ENCODE data around the gene IMPDH1.

IMPDH1 gene

GRCh38 chr7:128378637-128379036, 31.1 kb downstream of the IMPDH1 start:
- no peak overlapping the region for H3K27ac Mint-ChIP-seq
- no peaks in the 10 kb centered on the region for H3K4me1 Mint-ChIP-seq
- H3K4me3 Mint-ChIP-seq: no peak overlapping the region
- no peak for DNase-seq
- peaks cover 8 to 19% of the 10 kb centered on the region in 2 donors for H3K27me3 Mint-ChIP-seq
- ATAC-seq (replicated peaks): no peak
- peaks cover 4% of the 10 kb centered on the region in 2 donors for H3K9me3 Mint-ChIP-seq
- H3K36me3 Mint-ChIP-seq: no peaks in the 10 kb centered on the region

- peaks cover 6 to 26% of the 10 kb centered on the region in 2 donors for H3K27me3 Mint-ChIP-seq
- no peak for DNase-seq
- no peaks in the 10 kb centered on the region for H3K36me3 Mint-ChIP-seq
- H3K27ac Mint-ChIP-seq: no peak overlapping the region
- H3K4me3 Mint-ChIP-seq: no peak overlapping the region
- no peaks in the 10 kb centered on the region for H3K4me1 Mint-ChIP-seq
- no peak for ATAC-seq (replicated peaks)
- peaks cover 4% of the 10 kb centered on the region in 2 donors for H3K9me3 Mint-ChIP-seq
These were observed 33.7 kb downstream of the IMPDH1 start for GRCh38 chr7:128376077-128376476.

DNA sequence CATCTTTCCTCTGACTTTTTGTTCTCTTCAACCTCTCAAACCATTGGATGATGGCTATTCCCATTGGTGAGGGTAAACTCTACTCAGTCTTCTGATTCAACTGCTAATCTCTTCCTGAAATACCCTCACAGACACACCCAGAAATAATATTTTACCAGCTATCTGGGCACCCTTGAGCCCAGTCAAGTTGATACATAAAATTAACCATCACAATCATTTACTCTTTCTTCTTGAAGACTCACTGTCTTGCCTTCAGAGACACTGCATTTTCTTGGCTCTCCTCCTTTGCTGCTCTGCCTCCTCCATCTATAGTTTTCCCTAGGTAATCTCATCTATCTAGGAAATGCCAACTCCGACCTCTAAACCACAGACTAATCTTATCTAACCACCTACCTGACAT, 35.7 kb downstream of the IMPDH1 start:
- Mint-ChIP-seq H3K9me3 (peaks cover 4% of the 10 kb centered on the region in 2 donors), H3K36me3 (no peaks in the 10 kb centered on the region), H3K4me3 (no peak overlapping the region), H3K4me1 (no peaks in the 10 kb centered on the region), H3K27ac (no peak overlapping the region), H3K27me3 (peaks cover 4 to 31% of the 10 kb centered on the region in 2 donors)
- DNase-seq (no peak), ATAC-seq (replicated peaks) (no peak)

- Mint-ChIP-seq H3K4me3 (no peak overlapping the region), H3K9me3 (peaks cover 4% of the 10 kb centered on the region in 2 donors), H3K27ac (no peak overlapping the region), H3K4me1 (no peaks in the 10 kb centered on the region), H3K36me3 (no peaks in the 10 kb centered on the region), H3K27me3 (peaks cover 4 to 31% of the 10 kb centered on the region in 2 donors)
- no peak for DNase-seq
- ATAC-seq (replicated peaks): no peak
These were observed 36.2 kb downstream of the IMPDH1 start for GRCh38 chr7:128373606-128374005.

DNA sequence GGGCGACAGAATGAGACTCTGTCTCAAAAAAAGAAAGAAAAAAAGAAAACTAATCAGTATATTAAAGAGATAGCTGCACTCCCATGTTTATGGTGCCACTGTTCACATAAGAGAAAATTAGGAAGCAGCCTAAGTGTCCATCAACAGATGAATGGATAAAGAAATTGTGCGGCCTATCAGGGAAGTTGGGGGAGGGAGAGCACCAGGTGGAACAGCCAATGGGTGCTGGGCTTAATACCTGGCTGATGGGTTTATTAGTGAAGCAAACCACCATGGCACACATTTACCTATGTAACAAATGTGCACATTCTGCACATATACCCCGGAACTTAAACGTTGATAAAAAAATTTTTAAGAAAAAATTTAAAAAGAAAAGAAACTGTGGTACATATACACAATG, 39.3 kb downstream of the IMPDH1 start:
- peaks cover 4% of the 10 kb centered on the region in 2 donors for H3K9me3 Mint-ChIP-seq
- no peak for DNase-seq
- no peaks in the 10 kb centered on the region for H3K4me1 Mint-ChIP-seq
- no peak overlapping the region for H3K4me3 Mint-ChIP-seq
- peaks cover 17 to 21% of the 10 kb centered on the region in 2 donors for H3K27me3 Mint-ChIP-seq
- ATAC-seq (replicated peaks): no peak
- H3K27ac Mint-ChIP-seq: no peak overlapping the region
- no peaks in the 10 kb centered on the region for H3K36me3 Mint-ChIP-seq

- DNase-seq (no peak), ATAC-seq (replicated peaks) (no peak)
- no peak overlapping the region for H3K4me3 Mint-ChIP-seq
- no peaks in the 10 kb centered on the region for H3K36me3 Mint-ChIP-seq
- no peak overlapping the region for H3K27ac Mint-ChIP-seq
- H3K9me3 Mint-ChIP-seq: no peaks in the 10 kb centered on the region
- peaks cover 3 to 4% of the 10 kb centered on the region in 2 donors for H3K4me1 Mint-ChIP-seq
- H3K27me3 Mint-ChIP-seq: peaks cover 45 to 49% of the 10 kb centered on the region in 2 donors
These were observed 42.8 kb downstream of the IMPDH1 start for GRCh38 chr7:128366986-128367385.

- Mint-ChIP-seq H3K36me3 (no peaks in the 10 kb centered on the region), H3K4me3 (no peak overlapping the region), H3K27ac (no peak overlapping the region), H3K27me3 (peaks cover 50 to 51% of the 10 kb centered on the region in 2 donors), H3K9me3 (no peaks in the 10 kb centered on the region), H3K4me1 (peaks cover 8 to 9% of the 10 kb centered on the region in 2 donors)
- ATAC-seq (replicated peaks) (no peak), DNase-seq (no peak)
These were observed 43.5 kb downstream of the IMPDH1 start for GRCh38 chr7:128366300-128366699.

GRCh38 chr7:128365432-128365831, 44.4 kb downstream of the IMPDH1 start:
- H3K27ac Mint-ChIP-seq: no peak overlapping the region
- H3K36me3 Mint-ChIP-seq: peaks cover 0 to 4% of the 10 kb centered on the region in 2 donors
- H3K27me3 Mint-ChIP-seq: peaks cover 53 to 57% of the 10 kb centered on the region in 2 donors
- DNase-seq: no peak
- H3K4me1 Mint-ChIP-seq: peaks cover 15 to 18% of the 10 kb centered on the region in 2 donors
- ATAC-seq (replicated peaks): no peak
- no peak overlapping the region for H3K4me3 Mint-ChIP-seq
- no peaks in the 10 kb centered on the region for H3K9me3 Mint-ChIP-seq

GRCh38 chr7:128364166-128364870, 45.5 kb downstream of the IMPDH1 start:
- ATAC-seq (replicated peaks): no peak
- no peak overlapping the region for H3K4me3 Mint-ChIP-seq
- DNase-seq: no peak
- H3K36me3 Mint-ChIP-seq: peaks cover 0 to 4% of the 10 kb centered on the region in 2 donors
- H3K27ac Mint-ChIP-seq: no peak overlapping the region
- H3K4me1 Mint-ChIP-seq: peaks cover 15 to 19% of the 10 kb centered on the region in 2 donors
- H3K27me3 Mint-ChIP-seq: peaks cover 64 to 65% of the 10 kb centered on the region in 2 donors
- H3K9me3 Mint-ChIP-seq: no peaks in the 10 kb centered on the region

- Mint-ChIP-seq H3K36me3 (peaks cover 0 to 4% of the 10 kb centered on the region in 2 donors), H3K27ac (no peak overlapping the region), H3K4me3 (no peak overlapping the region), H3K27me3 (peaks cover 69 to 73% of the 10 kb centered on the region in 2 donors), H3K4me1 (peaks cover 15 to 19% of the 10 kb centered on the region in 2 donors), H3K9me3 (no peaks in the 10 kb centered on the region)
- no peak for ATAC-seq (replicated peaks)
- DNase-seq: no peak
These were observed 46.5 kb downstream of the IMPDH1 start for GRCh38 chr7:128363261-128363721.

DNA sequence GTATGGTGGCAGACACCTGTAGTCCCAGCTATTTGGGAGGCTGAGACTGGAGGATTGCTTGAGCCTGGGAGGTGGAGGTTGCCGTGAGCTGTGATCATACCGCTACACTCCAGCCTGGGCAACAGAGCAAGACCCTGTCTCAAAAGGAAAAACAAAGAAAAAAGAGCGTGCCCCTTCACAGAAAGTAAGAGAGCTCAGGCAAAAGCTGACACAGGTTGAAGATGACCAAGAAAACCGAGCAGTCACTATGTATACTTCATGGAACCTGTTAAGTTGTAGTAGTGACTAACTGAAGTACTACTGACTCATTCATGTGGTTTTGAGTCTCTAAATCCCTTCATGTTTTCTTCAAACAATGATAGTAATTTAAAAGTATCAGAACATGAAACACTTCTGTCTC, 47.1 kb downstream of the IMPDH1 start:
- DNase-seq (no peak), ATAC-seq (replicated peaks) (no peak)
- Mint-ChIP-seq H3K4me3 (peak overlapping the region in 1 of 2 donors; percentile 10), H3K27me3 (peaks cover 72 to 75% of the 10 kb centered on the region in 2 donors), H3K9me3 (no peaks in the 10 kb centered on the region), H3K27ac (no peak overlapping the region), H3K36me3 (peaks cover 0 to 4% of the 10 kb centered on the region in 2 donors), H3K4me1 (peaks cover 15 to 19% of the 10 kb centered on the region in 2 donors)

- peaks cover 0 to 4% of the 10 kb centered on the region in 2 donors for H3K36me3 Mint-ChIP-seq
- no peaks in the 10 kb centered on the region for H3K9me3 Mint-ChIP-seq
- peak within 1 kb of the TSS; percentile 89 to 92 for H3K4me3 Mint-ChIP-seq
- no peak for DNase-seq
- peak within 1 kb of the TSS; percentile 83 for H3K27ac Mint-ChIP-seq
- peaks cover 66 to 80% of the 10 kb centered on the region in 2 donors for H3K27me3 Mint-ChIP-seq
- ATAC-seq (replicated peaks): peak; percentile 71
- peaks cover 15 to 19% of the 10 kb centered on the region in 2 donors for H3K4me1 Mint-ChIP-seq
These were observed 48.1 kb downstream of the IMPDH1 start, which contains the start of gene PRRT4 for GRCh38 chr7:128361411-128362379. Gene PRRT4 (minus strand): TSS chr7:128361690.

DNA sequence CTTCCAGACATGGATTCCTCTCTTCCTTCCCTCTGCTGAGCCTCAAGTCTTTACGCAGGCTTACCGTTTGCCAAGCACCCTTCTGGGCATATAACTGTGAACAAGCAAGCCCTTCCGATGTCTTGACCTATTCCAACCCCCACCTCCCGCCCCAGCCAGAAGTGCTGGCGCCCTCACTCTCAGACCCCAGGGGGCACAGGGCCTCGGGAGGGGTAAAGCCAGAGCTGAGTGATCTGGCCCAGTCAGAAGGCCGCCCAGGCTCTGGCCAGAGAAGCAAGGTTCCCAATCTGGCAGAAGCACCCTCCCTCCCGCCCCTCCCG, 49.5 kb downstream of the IMPDH1 start:
- H3K27me3 Mint-ChIP-seq: peaks cover 62 to 82% of the 10 kb centered on the region in 2 donors
- H3K9me3 Mint-ChIP-seq: no peaks in the 10 kb centered on the region
- peaks cover 0 to 4% of the 10 kb centered on the region in 2 donors for H3K36me3 Mint-ChIP-seq
- DNase-seq: no peak
- no peak overlapping the region for H3K27ac Mint-ChIP-seq
- H3K4me3 Mint-ChIP-seq: no peak overlapping the region
- ATAC-seq (replicated peaks): no peak
- H3K4me1 Mint-ChIP-seq: peaks cover 15 to 19% of the 10 kb centered on the region in 2 donors

DNA sequence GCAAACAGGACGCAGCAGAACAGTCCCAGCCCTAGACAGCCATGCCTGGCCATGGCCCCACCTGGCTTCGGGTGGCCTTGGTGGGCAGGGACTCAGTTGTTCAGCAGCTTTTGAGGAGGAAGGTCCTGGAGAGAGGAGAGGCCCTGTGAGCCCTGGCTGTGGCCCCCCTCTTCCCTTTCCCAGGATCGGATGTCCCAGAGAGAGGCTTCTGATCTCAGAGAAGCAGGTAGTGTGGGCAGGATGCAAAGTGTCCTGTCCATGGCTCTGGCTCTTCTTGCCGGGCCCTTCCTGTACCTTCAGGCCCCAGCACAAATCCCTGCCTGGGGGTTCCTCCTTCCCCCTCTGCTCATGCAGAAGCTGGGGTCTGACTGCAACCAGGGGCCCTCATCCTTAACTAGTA, 49.8 kb downstream of the IMPDH1 start:
- H3K27ac Mint-ChIP-seq: no peak overlapping the region
- peaks cover 0 to 4% of the 10 kb centered on the region in 2 donors for H3K36me3 Mint-ChIP-seq
- no peak for DNase-seq
- H3K4me1 Mint-ChIP-seq: peaks cover 15 to 19% of the 10 kb centered on the region in 2 donors
- no peaks in the 10 kb centered on the region for H3K9me3 Mint-ChIP-seq
- no peak for ATAC-seq (replicated peaks)
- peaks cover 59 to 81% of the 10 kb centered on the region in 2 donors for H3K27me3 Mint-ChIP-seq
- no peak overlapping the region for H3K4me3 Mint-ChIP-seq
